Mesodermal cell (in vitro differentiated cells): ENCODE data around the gene SIL1.

ENCODE experiments used
- H3K27ac ChIP-seq: 2 replicates; pipeline ENCODE4 v1.7.0; 2013; ENCODE audit warnings: mild to moderate bottlenecking, low read depth, low read length, moderate library complexity; ENCODE audit not compliant: severe bottlenecking
- H3K36me3 ChIP-seq: 2 replicates; pipeline ENCODE4 v1.7.1; 2013; ENCODE audit warnings: mild to moderate bottlenecking, low read length, moderate library complexity; ENCODE audit not compliant: control insufficient read depth, insufficient read depth
- H3K4me1 ChIP-seq: one replicate; pipeline ENCODE4 v1.7.1; 2013; ENCODE audit warnings: mild to moderate bottlenecking, low read length; ENCODE audit not compliant: insufficient read depth, control insufficient read depth, poor library complexity, severe bottlenecking
- H3K4me3 ChIP-seq: 2 replicates; pipeline ENCODE4 v1.7.0; 2013; ENCODE audit warnings: low read length, control low read depth, mild to moderate bottlenecking; ENCODE audit not compliant: insufficient read depth, poor library complexity, severe bottlenecking; ENCODE audit errors: extremely low read depth
- H3K9me3 ChIP-seq: 2 replicates; pipeline ENCODE4 v1.7.1; 2013; ENCODE audit warnings: mild to moderate bottlenecking, low read length, moderate library complexity; ENCODE audit not compliant: control insufficient read depth
- WGBS, 2 experiments: methylation state at CpG; one replicate each; pipeline ENCODE4 v1.1.5; 2013; ENCODE audit warnings: missing lambda C conversion rate in 2 of 2; ENCODE audit not compliant: insufficient coverage in 2 of 2; 5-methylcytosine and 5-hydroxymethylcytosine counted together

Gene SIL1

DNA sequence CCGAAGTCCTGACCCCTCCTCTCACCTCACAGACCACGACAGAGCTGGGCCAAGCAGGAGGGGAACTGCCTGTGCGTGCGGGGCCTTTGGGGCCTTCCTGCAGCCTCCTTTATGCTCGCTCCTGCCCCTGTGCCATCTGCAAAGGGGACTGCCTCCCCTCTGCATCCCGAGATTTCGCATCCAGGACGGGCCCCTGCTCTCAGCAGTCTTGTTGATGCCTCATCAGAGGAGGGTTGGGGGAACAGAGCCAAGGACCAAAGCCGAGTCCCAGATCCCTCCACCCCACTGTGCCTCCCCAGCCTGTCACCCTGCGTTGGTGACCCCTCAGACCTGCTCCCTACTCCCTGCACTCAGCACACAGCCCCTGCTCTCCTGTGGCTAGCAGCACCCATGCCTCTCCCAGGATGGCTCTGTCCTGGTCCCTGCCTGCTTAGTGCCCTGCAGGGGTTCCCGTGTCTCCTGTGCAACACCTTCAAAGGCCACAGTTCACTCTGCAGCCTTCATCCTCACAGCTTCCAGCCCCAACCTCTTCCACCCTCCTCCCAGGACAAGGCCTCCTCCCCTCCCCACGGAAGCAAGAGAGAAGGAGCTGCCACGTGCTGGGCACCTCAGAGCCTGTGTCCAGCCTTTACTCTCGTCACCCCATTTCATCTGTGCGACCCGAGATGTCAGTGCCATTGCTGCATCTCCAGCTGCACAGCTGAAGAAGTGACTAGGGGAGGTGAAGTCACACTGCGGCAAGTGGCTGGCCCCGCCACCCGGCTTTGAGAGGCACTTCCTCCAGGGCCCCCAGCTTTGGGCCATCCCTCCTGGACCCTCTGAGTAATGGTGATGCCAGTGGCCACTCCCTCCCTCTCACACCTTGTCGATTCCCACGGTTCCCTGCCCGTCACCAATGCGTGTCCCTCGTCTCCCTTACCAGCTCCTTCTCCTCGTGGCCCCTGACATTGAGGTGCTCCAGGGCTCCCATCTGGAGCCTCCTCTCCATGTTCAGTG is 260.5 kb downstream of the SIL1 start:
- Histone ChIP-seq H3K27ac (no peak overlapping the region), H3K4me1 (peaks cover 7% of the 10 kb centered on the region), H3K4me3 (no peak overlapping the region), H3K9me3 (no peaks in the 10 kb centered on the region), H3K36me3 (peaks cover 54% of the 10 kb centered on the region)
- WGBS, 2 experiments: 90 to 95% methylated on average over 15 to 22 of the region's 25 CpGs

DNA sequence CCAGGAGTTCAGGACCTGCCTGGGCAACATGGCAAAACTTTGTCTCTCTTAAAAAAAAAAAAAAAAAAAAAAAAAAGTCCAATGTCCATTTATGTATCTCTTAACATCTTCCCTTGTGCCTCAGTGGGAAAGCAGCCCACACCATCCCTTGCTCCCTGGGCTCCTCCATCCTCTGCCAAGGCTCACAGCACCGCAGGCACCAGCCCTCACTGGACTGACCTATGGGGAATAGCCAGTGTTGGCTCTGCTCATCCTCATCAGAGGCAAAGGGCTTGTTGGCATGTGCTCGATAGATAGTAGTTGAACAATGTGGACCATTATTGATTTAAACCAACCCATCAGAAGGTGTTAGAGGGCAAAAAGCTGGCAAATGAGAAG is 261.2 kb downstream of the SIL1 start:
- Histone ChIP-seq H3K9me3 (no peaks in the 10 kb centered on the region), H3K36me3 (peaks cover 59% of the 10 kb centered on the region)
- 80% methylated on average over 2 of the region's 2 CpGs for WGBS, 2 experiments

DNA sequence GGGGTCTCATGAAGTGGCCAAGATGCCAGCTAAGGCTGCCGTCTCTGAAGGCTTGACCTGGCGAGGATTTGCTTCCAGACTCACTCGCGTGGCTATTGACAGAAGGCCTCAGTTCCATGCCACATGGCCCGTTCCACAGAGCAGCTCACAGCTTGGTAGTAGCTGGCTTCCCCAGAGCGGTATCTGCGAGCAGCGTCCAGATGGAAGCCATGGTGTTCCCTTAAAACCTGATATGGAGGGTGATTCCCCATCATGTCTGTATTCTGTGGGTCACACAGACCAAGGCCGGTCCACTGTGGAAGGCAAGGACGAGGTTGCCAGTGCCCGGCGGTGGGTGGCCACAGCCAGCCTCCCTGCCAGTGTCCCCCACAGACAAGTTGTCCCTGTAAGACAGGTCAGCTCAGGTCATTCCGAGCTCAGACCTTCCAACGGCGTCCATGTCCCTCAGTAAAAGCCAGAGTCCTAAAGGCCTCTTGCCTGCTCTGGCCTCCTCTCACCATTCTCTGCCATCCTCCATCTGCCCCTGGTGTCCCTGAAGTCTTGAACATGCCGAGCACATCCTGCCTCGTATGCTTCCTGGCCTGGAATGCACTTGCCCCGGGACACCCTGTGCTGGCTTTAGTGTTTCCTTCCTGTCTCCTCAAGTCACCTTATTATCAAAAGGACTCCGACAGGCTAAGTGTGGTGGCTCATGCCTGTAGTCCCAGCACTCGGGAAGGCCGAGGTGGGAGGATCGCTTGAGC is 261.8 kb downstream of the SIL1 start:
- Histone ChIP-seq H3K36me3 (peaks cover 63% of the 10 kb centered on the region), H3K27ac (no peak overlapping the region), H3K4me1 (peaks cover 7% of the 10 kb centered on the region), H3K9me3 (no peaks in the 10 kb centered on the region), H3K4me3 (no peak overlapping the region)
- 95 to 96% methylated on average over 17 to 22 of the region's 22 CpGs for WGBS, 2 experiments

More for the DNA sequence above, 261.2 kb downstream of the SIL1 start:
- Histone ChIP-seq H3K27ac (no peak overlapping the region), H3K4me1 (peaks cover 7% of the 10 kb centered on the region), H3K4me3 (no peak overlapping the region)

DNA sequence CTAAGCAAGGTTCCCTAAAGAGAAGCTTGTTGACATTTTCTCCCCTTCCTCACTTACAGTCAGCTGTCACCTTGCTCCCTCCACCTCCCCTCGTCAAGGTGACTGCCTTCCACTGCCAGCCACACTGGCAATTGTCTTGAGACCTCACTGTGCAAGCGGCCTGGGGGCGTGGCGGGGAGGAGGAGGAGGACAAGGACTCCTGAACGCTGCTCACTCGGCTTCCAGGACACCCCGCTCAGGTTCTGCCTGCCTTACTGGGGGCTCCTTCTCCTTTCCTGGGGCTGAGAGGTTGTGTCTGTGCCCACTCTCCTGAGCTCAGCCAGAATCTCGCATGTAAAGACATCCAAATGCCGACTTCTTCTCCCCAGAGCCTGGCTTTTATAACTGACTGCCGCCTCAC is 262.7 kb downstream of the SIL1 start:
- no peaks in the 10 kb centered on the region for H3K9me3 ChIP-seq
- WGBS, 2 experiments: 89 to 90% methylated on average over 10 of the region's 10 CpGs
- peaks cover 73% of the 10 kb centered on the region for H3K36me3 ChIP-seq

DNA sequence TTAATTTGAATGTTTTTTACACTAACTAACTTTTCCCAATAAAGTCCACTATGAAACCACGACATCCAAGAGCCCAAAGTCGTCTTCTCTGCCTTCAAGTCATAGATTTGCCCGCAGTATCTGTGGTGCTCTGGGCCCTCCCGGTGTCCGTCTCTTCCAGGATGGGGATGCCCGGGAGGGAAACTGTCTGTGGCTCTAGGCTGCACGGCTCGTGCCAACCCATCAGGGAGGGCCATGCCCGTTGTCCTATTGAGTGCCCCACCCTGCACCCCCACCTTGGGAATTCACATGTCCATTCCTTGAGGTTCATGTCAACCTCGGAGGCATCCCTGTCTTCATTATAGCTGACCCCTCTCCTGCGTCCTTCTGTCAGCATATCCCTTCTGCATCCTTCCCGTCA is 263.2 kb downstream of the SIL1 start:
- H3K9me3 ChIP-seq: no peaks in the 10 kb centered on the region
- no peak overlapping the region for H3K4me3 ChIP-seq
- no peak overlapping the region for H3K27ac ChIP-seq
- WGBS, 2 experiments: 90 to 98% methylated on average over 8 to 10 of the region's 12 CpGs
- peaks cover 7% of the 10 kb centered on the region for H3K4me1 ChIP-seq
- H3K36me3 ChIP-seq: peaks cover 78% of the 10 kb centered on the region

More for the DNA sequence above, 262.7 kb downstream of the SIL1 start:
- H3K4me3 ChIP-seq: no peak overlapping the region
- no peak overlapping the region for H3K27ac ChIP-seq
- peaks cover 7% of the 10 kb centered on the region for H3K4me1 ChIP-seq

DNA sequence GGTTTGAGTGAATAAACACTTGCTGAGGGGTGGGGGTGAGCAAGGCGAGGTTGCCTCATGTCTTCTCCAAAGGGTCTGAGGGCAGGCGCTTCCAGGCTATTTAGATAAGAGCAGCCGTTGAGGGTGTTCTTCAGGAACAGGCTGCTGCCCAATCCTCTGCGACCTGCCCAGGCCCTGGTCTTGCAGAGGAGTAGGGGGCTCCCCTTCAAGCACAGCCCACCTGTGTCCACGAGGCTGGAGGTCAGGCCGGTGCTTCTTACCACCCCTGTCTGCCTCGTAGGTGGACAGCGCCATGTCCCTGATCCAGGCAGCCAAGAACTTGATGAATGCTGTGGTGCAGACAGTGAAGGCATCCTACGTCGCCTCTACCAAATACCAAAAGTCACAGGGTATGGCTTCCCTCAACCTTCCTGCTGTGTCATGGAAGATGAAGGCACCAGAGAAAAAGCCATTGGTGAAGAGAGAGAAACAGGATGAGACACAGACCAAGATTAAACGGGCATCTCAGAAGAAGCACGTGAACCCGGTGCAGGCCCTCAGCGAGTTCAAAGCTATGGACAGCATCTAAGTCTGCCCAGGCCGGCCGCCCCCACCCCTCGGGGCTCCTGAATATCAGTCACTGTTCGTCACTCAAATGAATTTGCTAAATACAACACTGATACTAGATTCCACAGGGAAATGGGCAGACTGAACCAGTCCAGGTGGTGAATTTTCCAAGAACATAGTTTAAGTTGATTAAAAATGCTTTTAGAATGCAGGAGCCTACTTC is 264.5 kb downstream of the SIL1 start:
- no peak overlapping the region for H3K27ac ChIP-seq
- peaks cover 90% of the 10 kb centered on the region for H3K36me3 ChIP-seq
- H3K4me1 ChIP-seq: peaks cover 7% of the 10 kb centered on the region
- WGBS, 2 experiments: 98 to 99% methylated on average over 13 to 15 of the region's 18 CpGs
- H3K9me3 ChIP-seq: no peaks in the 10 kb centered on the region
- no peak overlapping the region for H3K4me3 ChIP-seq

DNA sequence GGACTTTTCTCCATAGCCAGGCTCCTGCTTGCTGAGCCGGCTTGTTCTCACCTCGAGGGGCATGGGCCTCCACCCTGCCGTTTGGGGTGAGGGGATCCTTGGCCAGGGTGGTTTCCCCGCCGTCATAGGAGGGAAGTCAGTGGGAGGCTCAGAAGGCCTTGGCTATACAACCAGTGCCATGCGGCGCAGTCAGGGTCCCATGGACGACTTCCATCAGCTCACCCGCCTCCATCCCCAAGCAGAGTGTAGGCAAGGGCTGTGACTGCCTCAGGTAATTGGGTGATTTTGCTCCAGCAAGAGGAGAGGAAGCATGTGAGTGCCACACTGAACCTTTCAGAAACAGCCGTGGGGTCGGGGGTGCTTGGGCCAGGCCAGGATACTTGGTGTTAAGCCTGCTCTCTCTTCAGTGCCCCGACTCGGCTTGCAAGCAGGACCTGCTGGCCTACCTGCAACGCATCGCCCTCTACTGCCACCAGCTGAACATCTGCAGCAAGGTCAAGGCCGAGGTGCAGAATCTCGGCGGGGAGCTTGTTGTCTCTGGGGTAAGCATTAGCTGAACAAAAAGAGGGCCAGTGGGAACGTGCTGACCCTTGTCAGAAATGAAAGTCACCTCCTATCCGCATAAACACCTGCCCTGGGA is 265.9 kb downstream of the SIL1 start:
- peaks cover 7% of the 10 kb centered on the region for H3K4me1 ChIP-seq
- WGBS, 2 experiments: 87 to 91% methylated on average over 10 to 18 of the region's 20 CpGs
- no peak overlapping the region for H3K27ac ChIP-seq
- H3K4me3 ChIP-seq: no peak overlapping the region
- no peaks in the 10 kb centered on the region for H3K9me3 ChIP-seq
- H3K36me3 ChIP-seq: peaks cover 97% of the 10 kb centered on the region

GRCh38 chr5:138930371-138931097 is 267.6 kb downstream of the SIL1 start:
- Histone ChIP-seq H3K27ac (no peak overlapping the region), H3K4me1 (no peaks in the 10 kb centered on the region), H3K4me3 (no peak overlapping the region), H3K36me3 (peaks cover 98% of the 10 kb centered on the region), H3K9me3 (no peaks in the 10 kb centered on the region)
- WGBS, 2 experiments: 87 to 92% methylated on average over 10 of the region's 10 CpGs

DNA sequence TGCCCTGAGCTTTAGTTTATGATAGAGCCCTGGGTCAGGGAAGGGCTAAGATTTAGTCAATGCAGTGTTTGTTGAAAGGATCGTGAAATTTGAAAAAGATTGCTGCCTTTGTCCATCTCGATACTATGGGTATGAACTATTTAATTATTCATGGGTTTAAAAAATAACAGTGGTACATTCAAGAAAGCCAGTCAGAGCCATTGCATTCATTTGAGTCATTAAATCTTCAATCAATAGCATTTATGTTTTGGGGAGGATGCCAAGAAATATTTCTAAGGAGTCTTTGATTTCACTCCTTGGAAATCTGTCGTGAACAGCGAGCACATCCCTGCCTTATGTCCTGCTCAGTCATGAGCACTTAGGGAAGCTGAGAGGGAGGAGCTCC is 268.6 kb downstream of the SIL1 start:
- H3K9me3 ChIP-seq: no peaks in the 10 kb centered on the region
- peaks cover 99% of the 10 kb centered on the region for H3K36me3 ChIP-seq
- H3K4me1 ChIP-seq: no peaks in the 10 kb centered on the region
- no peak overlapping the region for H3K4me3 ChIP-seq
- WGBS, 2 experiments: 93 to 100% methylated on average over 3 of the region's 4 CpGs
- no peak overlapping the region for H3K27ac ChIP-seq
